BE2C (cell line): Measurements from ENCODE around the gene ZNF775.
A peak's percentile ranks its signal among the peaks of the same experiment; 100 is the strongest.

Experiments used
- DNase-seq: peaks from one replicate; pipeline ENCODE4 v3.0.0-alpha.2; 2020
- H3K27me3 ChIP-seq: fragments of 250-450 bp; sonication (Bioruptor Pico); 2 replicates; pipeline ENCODE4 v1.5.1; 2020; ENCODE audit warnings: mild to moderate bottlenecking
- H3K36me3 ChIP-seq: fragments of 250-450 bp; sonication (Bioruptor Pico); 2 replicates; pipeline ENCODE4 v1.5.1; 2020; ENCODE audit warnings: mild to moderate bottlenecking
- H3K4me1 ChIP-seq: fragments of 250-450 bp; sonication (Bioruptor Pico); 2 replicates; pipeline ENCODE4 v1.5.1; 2020
- H3K4me3 ChIP-seq: 2 replicates; pipeline ENCODE4 v1.5.1; 2011; ENCODE audit warnings: low read depth, low read length
- H3K9me3 ChIP-seq: fragments of 250-450 bp; sonication (Bioruptor Pico); 2 replicates; pipeline ENCODE4 v1.5.1; 2020
- TF ChIP-seq, protein P1 (sequence below): IDR thresholded peaks from 2 replicates; pipeline ENCODE4 v1.5.1; 2012; ENCODE audit warnings: mild to moderate bottlenecking, low read depth, low read length

ZNF775 gene

GRCh38 chr7:150368884-150369747 is 10.0 kb upstream of the ZNF775 start:
- peak; percentile 92 for DNase-seq
- TF ChIP-seq, protein P1, sequence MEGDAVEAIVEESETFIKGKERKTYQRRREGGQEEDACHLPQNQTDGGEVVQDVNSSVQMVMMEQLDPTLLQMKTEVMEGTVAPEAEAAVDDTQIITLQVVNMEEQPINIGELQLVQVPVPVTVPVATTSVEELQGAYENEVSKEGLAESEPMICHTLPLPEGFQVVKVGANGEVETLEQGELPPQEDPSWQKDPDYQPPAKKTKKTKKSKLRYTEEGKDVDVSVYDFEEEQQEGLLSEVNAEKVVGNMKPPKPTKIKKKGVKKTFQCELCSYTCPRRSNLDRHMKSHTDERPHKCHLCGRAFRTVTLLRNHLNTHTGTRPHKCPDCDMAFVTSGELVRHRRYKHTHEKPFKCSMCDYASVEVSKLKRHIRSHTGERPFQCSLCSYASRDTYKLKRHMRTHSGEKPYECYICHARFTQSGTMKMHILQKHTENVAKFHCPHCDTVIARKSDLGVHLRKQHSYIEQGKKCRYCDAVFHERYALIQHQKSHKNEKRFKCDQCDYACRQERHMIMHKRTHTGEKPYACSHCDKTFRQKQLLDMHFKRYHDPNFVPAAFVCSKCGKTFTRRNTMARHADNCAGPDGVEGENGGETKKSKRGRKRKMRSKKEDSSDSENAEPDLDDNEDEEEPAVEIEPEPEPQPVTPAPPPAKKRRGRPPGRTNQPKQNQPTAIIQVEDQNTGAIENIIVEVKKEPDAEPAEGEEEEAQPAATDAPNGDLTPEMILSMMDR = no peak
- Histone ChIP-seq H3K4me1 (no peaks in the 10 kb centered on the region), H3K36me3 (peaks cover 45% of the 10 kb centered on the region), H3K9me3 (no peaks in the 10 kb centered on the region), H3K27me3 (no peaks in the 10 kb centered on the region), H3K4me3 (peak overlapping the region; percentile 74)

- Histone ChIP-seq H3K27me3 (no peaks in the 10 kb centered on the region), H3K4me1 (no peaks in the 10 kb centered on the region), H3K9me3 (no peaks in the 10 kb centered on the region), H3K4me3 (peak overlapping the region; percentile 74), H3K36me3 (peaks cover 53% of the 10 kb centered on the region)
- TF ChIP-seq, protein P1 = no peak
- DNase-seq = no peak
Observed at GRCh38 chr7:150369748-150370501, 9.2 kb upstream of the ZNF775 start.

DNA sequence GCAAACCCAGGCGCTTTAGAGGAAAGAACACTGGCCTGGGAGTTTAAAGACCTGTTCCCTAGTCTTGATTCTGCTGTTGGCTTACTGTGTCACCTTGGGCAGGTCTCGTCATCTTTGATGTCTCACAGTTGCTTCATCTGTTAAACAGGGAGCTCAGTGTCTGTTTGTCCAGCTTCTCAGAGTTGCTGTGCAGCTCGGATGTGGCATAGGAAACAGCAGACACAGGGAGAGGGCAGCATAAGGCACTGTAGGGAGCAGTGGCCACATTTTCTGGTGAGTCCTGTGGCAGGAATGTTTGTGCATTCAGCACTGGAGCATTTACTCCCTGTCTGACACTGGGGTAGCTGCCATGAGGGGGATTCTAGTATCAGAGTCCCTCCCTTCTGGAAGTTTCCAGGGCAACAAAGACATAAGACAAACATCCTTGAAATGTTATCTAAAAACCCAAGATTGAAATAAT is 8.5 kb upstream of the ZNF775 start:
- H3K9me3 ChIP-seq = no peaks in the 10 kb centered on the region
- TF ChIP-seq, protein P1 = no peak
- peaks cover 58% of the 10 kb centered on the region for H3K36me3 ChIP-seq
- H3K27me3 ChIP-seq = no peaks in the 10 kb centered on the region
- no peak for DNase-seq
- no peaks in the 10 kb centered on the region for H3K4me1 ChIP-seq
- peak overlapping the region; percentile 74 for H3K4me3 ChIP-seq

- H3K36me3 ChIP-seq = peaks cover 61% of the 10 kb centered on the region
- H3K27me3 ChIP-seq = no peaks in the 10 kb centered on the region
- TF ChIP-seq, protein P1 = no peak
- H3K4me3 ChIP-seq = no peak overlapping the region
- no peaks in the 10 kb centered on the region for H3K4me1 ChIP-seq
- no peaks in the 10 kb centered on the region for H3K9me3 ChIP-seq
- DNase-seq = no peak
Observed at GRCh38 chr7:150371131-150371995, 7.8 kb upstream of the ZNF775 start.

GRCh38 chr7:150371996-150372270 is 7.2 kb upstream of the ZNF775 start:
- Histone ChIP-seq H3K9me3 (no peaks in the 10 kb centered on the region), H3K36me3 (peaks cover 61% of the 10 kb centered on the region), H3K4me1 (no peaks in the 10 kb centered on the region)

More at GRCh38 chr7:150371996-150372270, 7.2 kb upstream of the ZNF775 start:
- TF ChIP-seq, protein P1 = no peak
- DNase-seq = no peak
- no peak overlapping the region for H3K4me3 ChIP-seq
- no peaks in the 10 kb centered on the region for H3K27me3 ChIP-seq
